HL-60 (cell line): ENCODE measurements around the gene TSC2.
A peak's percentile ranks its signal among the peaks of the same experiment; 100 is the strongest.

Experiments used
- DNase-seq, 2 experiments: peaks; one replicate each; pipeline ENCODE4 v3.0.0-alpha.2; 2010 to 2020; ENCODE audit warnings: low read depth in 1 of 2, low spot score in 1 of 2
- H3K27ac ChIP-seq: fragments of 250-450 bp; sonication (Bioruptor Pico); replicated peaks from 2 replicates; pipeline ENCODE4 v1.5.1; 2020; ENCODE audit warnings: mild to moderate bottlenecking, moderate library complexity
- H3K27me3 ChIP-seq: fragments of 250-450 bp; sonication (Bioruptor Pico); 2 replicates; pipeline ENCODE4 v1.5.1; 2021; ENCODE audit warnings: mild to moderate bottlenecking, moderate library complexity; ENCODE audit not compliant: insufficient read depth, poor library complexity, severe bottlenecking
- H3K4me3 ChIP-seq: replicated peaks from 2 replicates; pipeline ENCODE4 v1.5.1; 2011; ENCODE audit warnings: mild to moderate bottlenecking, control low read depth, low read length; ENCODE audit not compliant: insufficient read depth
- CTCF ChIP-seq: IDR thresholded peaks from one replicate; pipeline ENCODE4 v1.5.1; 2011; ENCODE audit warnings: low read length, control low read depth, inconsistent platforms; ENCODE audit not compliant: insufficient read depth
- GABPA ChIP-seq: IDR thresholded peaks from 2 replicates; pipeline ENCODE4 v1.6.1; 2012; ENCODE audit warnings: low read depth
- POLR2AphosphoS5 ChIP-seq: IDR thresholded peaks from 2 replicates; pipeline ENCODE4 v1.6.1; 2012; ENCODE audit warnings: low read depth
- REST ChIP-seq: IDR thresholded peaks from 2 replicates; pipeline ENCODE4 v1.6.1; 2012; ENCODE audit warnings: low read depth; ENCODE audit not compliant: insufficient replicate concordance
- SPI1 ChIP-seq: IDR thresholded peaks from 2 replicates; pipeline ENCODE4 v1.6.1; 2012; ENCODE audit warnings: low read depth, mild to moderate bottlenecking, borderline replicate concordance

TSC2 gene

GRCh38 chr16:2007081-2007836 lies 40.5 kb upstream of the TSC2 start:
- peak overlapping the region; percentile 63 for H3K4me3 ChIP-seq
- TF ChIP-seq SPI1 (no peak), CTCF (no peak), REST (no peak), POLR2AphosphoS5 (no peak)
- no peaks in the 10 kb centered on the region for H3K27me3 ChIP-seq
- peak overlapping the region; percentile 64 for H3K27ac ChIP-seq
- no peak for DNase-seq

- peak overlapping the region; percentile 63 for H3K4me3 ChIP-seq
- peak overlapping the region; percentile 64 for H3K27ac ChIP-seq
- peak; percentile 82 to 98 for DNase-seq
- TF ChIP-seq CTCF = no peak
- no peak for TF ChIP-seq SPI1
- peak; percentile 72 for TF ChIP-seq POLR2AphosphoS5
- H3K27me3 ChIP-seq = no peaks in the 10 kb centered on the region
Observed at GRCh38 chr16:2008009-2008526, 39.7 kb upstream of the TSC2 start.

GRCh38 chr16:2008631-2009163 lies 39.1 kb upstream of the TSC2 start:
- H3K27me3 ChIP-seq = no peaks in the 10 kb centered on the region
- peak overlapping the region; percentile 63 for H3K4me3 ChIP-seq
- TF ChIP-seq SPI1 = no peak
- no peak for TF ChIP-seq POLR2AphosphoS5
- TF ChIP-seq CTCF = no peak
- TF ChIP-seq REST = peak; percentile 23
- TF ChIP-seq GABPA = 0 out of 2 replicates have a peak, but pooled peaks have one; percentile 5
- DNase-seq = peak in 1 of 2 experiments; percentile 65
- H3K27ac ChIP-seq = peak overlapping the region; percentile 64
